C4-2B (cell line): ENCODE results near the gene TNNI3K.

Experiments used
- CTCF ChIP-seq: fragments of 450-650 bp; conservative IDR thresholded peaks from 2 replicates; pipeline ENCODE4 v1.5.1; 2017; ENCODE audit warnings: mild to moderate bottlenecking
- ZFX ChIP-seq: fragments of 450-650 bp; IDR thresholded peaks from 2 replicates; pipeline ENCODE4 v1.6.1; 2017

- no peak for TF ChIP-seq CTCF
- TF ChIP-seq ZFX: no peak
Measured at GRCh38 chr1:74223453-74223852, 11.7 kb upstream of the TNNI3K start.
